Measurements from ENCODE around the gene NID1.

Gene NID1

GRCh38 chr1:235954306-235955283 is 110.3 kb downstream of the NID1 start:
- Mint-ChIP-seq H3K27ac (no peak overlapping the region), H3K36me3 (ENCODE audit: low read depth) (no peaks in the 10 kb centered on the region), H3K4me1 (no peaks in the 10 kb centered on the region), H3K9me3 (no peaks in the 10 kb centered on the region), H3K27me3 (ENCODE audit: low read depth) (peaks cover 4% of the 10 kb centered on the region), H3K4me3 (no peak overlapping the region)
- TF ChIP-seq CTCF (IDR thresholded peaks at IDR 0.05; ENCODE audit: unreplicated experiment in 3 of 3) = no peak

- no peak overlapping the region for H3K27ac Mint-ChIP-seq
- H3K4me3 Mint-ChIP-seq = no peak overlapping the region
- TF ChIP-seq CTCF (IDR thresholded peaks at IDR 0.05; ENCODE audit: unreplicated experiment in 3 of 3) = no peak
- H3K36me3 Mint-ChIP-seq (ENCODE audit: low read depth) = no peaks in the 10 kb centered on the region
- H3K4me1 Mint-ChIP-seq = no peaks in the 10 kb centered on the region
- H3K27me3 Mint-ChIP-seq (ENCODE audit: low read depth) = peaks cover 4% of the 10 kb centered on the region
- H3K9me3 Mint-ChIP-seq = no peaks in the 10 kb centered on the region
These were observed 111.1 kb downstream of the NID1 start for GRCh38 chr1:235953801-235954200.

GRCh38 chr1:235952950-235953615 is 111.8 kb downstream of the NID1 start:
- Mint-ChIP-seq H3K36me3 (ENCODE audit: low read depth) (no peaks in the 10 kb centered on the region), H3K9me3 (no peaks in the 10 kb centered on the region), H3K4me3 (no peak overlapping the region), H3K27ac (no peak overlapping the region), H3K27me3 (ENCODE audit: low read depth) (peaks cover 2% of the 10 kb centered on the region), H3K4me1 (no peaks in the 10 kb centered on the region)
- TF ChIP-seq CTCF (IDR thresholded peaks at IDR 0.05; ENCODE audit: unreplicated experiment in 3 of 3) = no peak

GRCh38 chr1:235951661-235952060 is 113.2 kb downstream of the NID1 start:
- Mint-ChIP-seq H3K4me1 (no peaks in the 10 kb centered on the region), H3K36me3 (ENCODE audit: low read depth) (no peaks in the 10 kb centered on the region), H3K4me3 (no peak overlapping the region), H3K27ac (no peak overlapping the region), H3K27me3 (ENCODE audit: low read depth) (peaks cover 1% of the 10 kb centered on the region), H3K9me3 (no peaks in the 10 kb centered on the region)
- no peak for TF ChIP-seq CTCF (IDR thresholded peaks at IDR 0.05; ENCODE audit: unreplicated experiment in 3 of 3)

- no peak overlapping the region for H3K4me3 Mint-ChIP-seq
- H3K4me1 Mint-ChIP-seq = no peaks in the 10 kb centered on the region
- peaks cover 3% of the 10 kb centered on the region for H3K27me3 Mint-ChIP-seq (ENCODE audit: low read depth)
- TF ChIP-seq CTCF (IDR thresholded peaks at IDR 0.05; ENCODE audit: unreplicated experiment in 3 of 3) = no peak
- no peak overlapping the region for H3K27ac Mint-ChIP-seq
- no peaks in the 10 kb centered on the region for H3K36me3 Mint-ChIP-seq (ENCODE audit: low read depth)
- no peaks in the 10 kb centered on the region for H3K9me3 Mint-ChIP-seq
These were observed 114.6 kb downstream of the NID1 start for GRCh38 chr1:235950318-235950717.

Data from nephron (organoid).